GM12872 (cell line): ENCODE results near the gene ISLR2.

Experiments
- TF ChIP-seq, protein P1 (sequence below): IDR thresholded peaks from 3 replicates; pipeline ENCODE4 v1.5.1; 2011; ENCODE audit warnings: low read depth, mild to moderate bottlenecking, low read length, moderate library complexity; ENCODE audit not compliant: insufficient read depth

ISLR2 gene

DNA sequence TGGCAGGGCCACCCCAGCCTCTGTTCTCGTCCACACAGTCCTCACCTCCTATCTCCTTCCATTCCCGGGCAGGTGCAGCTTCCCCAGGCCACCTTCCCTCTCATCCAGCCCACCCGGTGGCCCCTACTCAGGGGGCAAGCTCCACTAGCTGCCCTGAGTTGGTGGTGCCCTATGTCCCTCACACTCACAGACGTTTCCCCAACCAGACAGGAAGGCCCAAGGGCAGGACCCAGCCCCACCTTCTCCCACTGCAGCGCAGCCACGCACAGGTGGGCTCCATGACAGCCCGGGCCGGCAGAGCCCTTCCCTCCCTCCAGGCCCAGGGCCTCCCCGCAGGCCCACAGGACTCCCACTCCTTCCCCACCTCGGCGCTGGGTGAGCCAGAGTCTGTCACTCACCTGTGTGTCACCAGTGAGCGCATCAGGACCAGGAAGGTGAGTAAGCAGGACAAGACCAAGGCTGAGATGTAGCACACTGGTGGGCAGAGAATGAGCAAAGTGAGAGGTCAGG is 54.3 kb downstream of the ISLR2 start:
- TF ChIP-seq, protein P1, sequence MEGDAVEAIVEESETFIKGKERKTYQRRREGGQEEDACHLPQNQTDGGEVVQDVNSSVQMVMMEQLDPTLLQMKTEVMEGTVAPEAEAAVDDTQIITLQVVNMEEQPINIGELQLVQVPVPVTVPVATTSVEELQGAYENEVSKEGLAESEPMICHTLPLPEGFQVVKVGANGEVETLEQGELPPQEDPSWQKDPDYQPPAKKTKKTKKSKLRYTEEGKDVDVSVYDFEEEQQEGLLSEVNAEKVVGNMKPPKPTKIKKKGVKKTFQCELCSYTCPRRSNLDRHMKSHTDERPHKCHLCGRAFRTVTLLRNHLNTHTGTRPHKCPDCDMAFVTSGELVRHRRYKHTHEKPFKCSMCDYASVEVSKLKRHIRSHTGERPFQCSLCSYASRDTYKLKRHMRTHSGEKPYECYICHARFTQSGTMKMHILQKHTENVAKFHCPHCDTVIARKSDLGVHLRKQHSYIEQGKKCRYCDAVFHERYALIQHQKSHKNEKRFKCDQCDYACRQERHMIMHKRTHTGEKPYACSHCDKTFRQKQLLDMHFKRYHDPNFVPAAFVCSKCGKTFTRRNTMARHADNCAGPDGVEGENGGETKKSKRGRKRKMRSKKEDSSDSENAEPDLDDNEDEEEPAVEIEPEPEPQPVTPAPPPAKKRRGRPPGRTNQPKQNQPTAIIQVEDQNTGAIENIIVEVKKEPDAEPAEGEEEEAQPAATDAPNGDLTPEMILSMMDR = no peak

DNA sequence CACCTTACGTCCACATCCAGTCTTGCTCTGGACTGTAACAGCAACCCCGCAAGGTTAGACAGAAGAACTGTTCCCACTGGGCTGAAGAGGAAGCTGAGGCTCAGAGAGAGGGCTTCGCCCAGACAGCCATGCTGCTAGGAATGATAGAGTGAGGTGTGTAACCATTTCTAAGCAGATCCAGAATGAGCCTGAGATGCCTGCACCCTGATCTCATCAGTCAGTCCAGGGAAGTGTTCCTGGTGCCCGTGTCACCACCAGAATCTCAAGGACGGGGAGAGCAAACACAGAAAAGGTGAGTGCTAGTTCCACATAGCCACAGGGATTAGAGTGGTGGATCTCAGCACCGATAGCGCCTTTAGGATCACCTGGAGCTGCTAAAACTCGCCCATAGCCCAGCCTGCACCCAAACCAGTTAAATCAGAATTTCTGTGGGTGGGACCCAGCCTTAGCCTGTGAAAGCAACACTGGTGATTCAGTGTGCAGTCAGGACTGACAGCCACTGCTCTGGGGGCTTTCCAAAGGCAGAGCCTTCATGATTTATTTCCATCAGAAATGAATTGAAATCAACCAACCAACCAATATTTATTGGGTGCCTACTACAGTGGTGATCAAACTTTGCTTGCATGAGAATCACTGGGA is 55.4 kb downstream of the ISLR2 start:
- TF ChIP-seq, protein P1 = no peak
